ENCODE data around the gene SMAD1.

Gene SMAD1

GRCh38 chr4:145493166-145493565 is 11.5 kb downstream of the SMAD1 start:
- H3K4me3 ChIP-seq (ENCODE audit: low read depth, low read length) = no peak overlapping the region
- DNase-seq (ENCODE audit: low read depth) = no peak
- no peak for TF ChIP-seq CTCF (IDR thresholded peaks at IDR 0.05; ENCODE audit: insufficient read depth, low read depth, low read length, missing control alignments)

GRCh38 chr4:145494666-145495270 is 13.1 kb downstream of the SMAD1 start:
- H3K4me3 ChIP-seq (ENCODE audit: low read depth, low read length) = no peak overlapping the region
- no peak for TF ChIP-seq CTCF (IDR thresholded peaks at IDR 0.05; ENCODE audit: insufficient read depth, low read depth, low read length, missing control alignments)
- DNase-seq (ENCODE audit: low read depth) = no peak

GRCh38 chr4:145496292-145496691 is 14.6 kb downstream of the SMAD1 start:
- no peak overlapping the region for H3K4me3 ChIP-seq (ENCODE audit: low read depth, low read length)
- DNase-seq (ENCODE audit: low read depth) = no peak
- no peak for TF ChIP-seq CTCF (IDR thresholded peaks at IDR 0.05; ENCODE audit: insufficient read depth, low read depth, low read length, missing control alignments)

GRCh38 chr4:145497199-145498149 is 15.8 kb downstream of the SMAD1 start:
- no peak overlapping the region for H3K4me3 ChIP-seq (ENCODE audit: low read depth, low read length)
- TF ChIP-seq CTCF (IDR thresholded peaks at IDR 0.05; ENCODE audit: insufficient read depth, low read depth, low read length, missing control alignments) = no peak
- no peak for DNase-seq (ENCODE audit: low read depth)

- DNase-seq (ENCODE audit: low read depth) = peak; percentile 67
- TF ChIP-seq CTCF (IDR thresholded peaks at IDR 0.05; ENCODE audit: insufficient read depth, low read depth, low read length, missing control alignments) = no peak
- H3K4me3 ChIP-seq (ENCODE audit: low read depth, low read length) = peak overlapping the region; percentile 10
Observed at GRCh38 chr4:145498430-145498829, 16.8 kb downstream of the SMAD1 start.

GRCh38 chr4:145501051-145501660 is 19.5 kb downstream of the SMAD1 start:
- H3K4me3 ChIP-seq (ENCODE audit: low read depth, low read length) = peak overlapping the region; percentile 29
- peak; percentile 68 for DNase-seq (ENCODE audit: low read depth)
- TF ChIP-seq CTCF (IDR thresholded peaks at IDR 0.05; ENCODE audit: insufficient read depth, low read depth, low read length, missing control alignments) = no peak
